Activated CD4-positive, alpha-beta T cell treated with anti-CD3 and anti-CD28 coated beads for 48 hours (primary cell): ENCODE results near the gene SDF2L1.

Source experiments
- DNase-seq: peaks from one replicate; pipeline ENCODE4 v3.0.0-alpha.2; 2020

SDF2L1 gene

GRCh38 chr22:21622011-21622918, 19.8 kb upstream of the SDF2L1 start:
- DNase-seq: no peak

GRCh38 chr22:21622919-21623647, 19.0 kb upstream of the SDF2L1 start:
- DNase-seq: no peak

DNA sequence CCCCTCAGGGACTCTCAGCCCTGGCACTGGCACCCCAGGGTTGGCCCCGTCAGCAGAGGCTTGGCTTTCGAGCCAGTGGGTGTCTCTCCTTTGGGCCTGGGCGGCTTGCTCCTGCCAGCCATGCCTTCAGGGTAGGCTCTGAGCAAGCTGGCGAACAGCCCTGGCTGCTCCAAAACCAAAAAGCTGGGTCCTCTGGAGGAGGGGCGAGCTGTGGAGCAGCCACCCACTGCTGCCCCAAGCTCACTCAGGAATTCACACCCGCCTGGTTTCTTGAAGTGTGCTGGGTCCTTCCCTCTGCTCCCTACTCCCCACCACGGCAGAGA, 18.5 kb upstream of the SDF2L1 start:
- no peak for DNase-seq

DNA sequence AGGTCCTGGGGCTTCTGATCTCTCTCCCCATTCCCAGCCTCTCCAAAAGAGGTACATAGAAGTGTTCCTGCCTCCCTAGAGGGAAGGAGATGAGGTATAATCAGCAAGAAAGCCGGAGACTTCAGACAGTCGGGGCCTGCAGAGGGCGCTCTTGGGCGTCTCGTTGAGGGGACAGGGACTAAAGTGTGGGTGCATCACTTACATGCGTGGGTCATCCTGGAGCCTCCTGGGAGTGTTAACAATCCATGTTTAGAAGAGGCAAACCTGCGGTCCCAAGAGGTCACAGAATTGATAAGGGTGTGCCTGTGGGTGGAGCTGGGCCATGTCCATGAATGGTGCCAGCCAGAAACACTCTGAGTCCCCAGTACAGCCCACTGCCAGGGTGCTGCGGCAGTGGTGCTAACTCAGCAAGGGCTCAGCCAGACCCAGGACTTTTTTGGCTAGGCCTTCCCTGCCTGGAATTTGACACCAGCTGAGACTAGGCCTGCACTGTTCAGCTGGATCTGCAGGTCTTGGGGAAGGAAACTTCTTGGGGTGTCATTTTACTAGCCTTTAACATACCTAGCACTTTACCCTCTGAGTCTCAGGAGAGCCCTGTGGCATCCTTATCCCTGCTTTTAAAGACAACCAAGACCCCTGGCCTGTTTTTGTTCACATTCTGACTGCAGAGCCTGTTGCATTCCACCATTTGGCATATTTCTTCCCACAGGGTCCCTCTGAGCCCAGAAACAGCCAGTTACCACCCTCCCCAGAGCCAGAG, 17.8 kb upstream of the SDF2L1 start:
- DNase-seq: peak; percentile 77

DNA sequence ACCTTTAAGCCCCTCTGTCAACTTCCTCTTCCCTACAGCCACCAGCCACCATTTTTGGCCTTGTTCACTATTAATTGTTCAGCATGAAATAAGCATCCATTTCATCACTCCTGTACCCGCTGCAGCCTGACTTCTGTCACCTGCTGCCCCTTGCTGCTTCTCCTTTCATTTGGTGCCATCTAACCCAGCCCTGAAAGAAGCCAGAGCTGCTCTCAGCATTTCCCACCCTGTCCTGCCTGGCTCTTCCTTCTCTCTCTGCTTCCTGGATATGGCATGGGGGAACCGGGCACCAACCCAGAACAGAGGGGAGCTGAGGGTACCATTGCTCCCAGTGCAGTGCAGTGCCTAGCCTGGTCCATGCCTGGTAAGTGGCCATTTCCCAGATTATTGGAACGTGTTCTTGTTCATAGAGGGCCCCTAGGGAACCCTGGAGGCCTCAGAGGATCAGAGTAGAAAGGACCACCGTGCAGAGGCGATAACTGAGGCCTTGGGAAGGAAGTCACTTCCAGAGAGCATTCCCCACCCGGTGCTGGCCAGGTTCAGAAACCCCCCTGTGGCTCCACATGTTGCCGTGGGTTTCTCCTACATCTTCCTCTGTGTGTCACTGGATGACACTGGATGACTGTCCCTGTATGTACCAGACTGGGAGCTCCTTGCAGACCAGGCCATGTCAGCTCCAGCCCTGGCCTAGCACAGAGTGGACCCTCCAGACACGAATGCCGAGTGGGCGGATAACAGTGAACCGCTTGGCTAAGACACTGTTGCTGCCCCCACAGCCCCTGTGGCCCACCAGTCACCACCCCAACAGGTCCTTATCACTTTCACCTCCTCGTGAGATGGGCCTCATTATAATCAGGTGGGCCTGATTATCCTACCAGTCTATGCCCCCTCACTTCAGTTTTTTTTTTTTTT, 17.0 kb upstream of the SDF2L1 start:
- no peak for DNase-seq

GRCh38 chr22:21626073-21626734, 15.9 kb upstream of the SDF2L1 start:
- DNase-seq: no peak

DNA sequence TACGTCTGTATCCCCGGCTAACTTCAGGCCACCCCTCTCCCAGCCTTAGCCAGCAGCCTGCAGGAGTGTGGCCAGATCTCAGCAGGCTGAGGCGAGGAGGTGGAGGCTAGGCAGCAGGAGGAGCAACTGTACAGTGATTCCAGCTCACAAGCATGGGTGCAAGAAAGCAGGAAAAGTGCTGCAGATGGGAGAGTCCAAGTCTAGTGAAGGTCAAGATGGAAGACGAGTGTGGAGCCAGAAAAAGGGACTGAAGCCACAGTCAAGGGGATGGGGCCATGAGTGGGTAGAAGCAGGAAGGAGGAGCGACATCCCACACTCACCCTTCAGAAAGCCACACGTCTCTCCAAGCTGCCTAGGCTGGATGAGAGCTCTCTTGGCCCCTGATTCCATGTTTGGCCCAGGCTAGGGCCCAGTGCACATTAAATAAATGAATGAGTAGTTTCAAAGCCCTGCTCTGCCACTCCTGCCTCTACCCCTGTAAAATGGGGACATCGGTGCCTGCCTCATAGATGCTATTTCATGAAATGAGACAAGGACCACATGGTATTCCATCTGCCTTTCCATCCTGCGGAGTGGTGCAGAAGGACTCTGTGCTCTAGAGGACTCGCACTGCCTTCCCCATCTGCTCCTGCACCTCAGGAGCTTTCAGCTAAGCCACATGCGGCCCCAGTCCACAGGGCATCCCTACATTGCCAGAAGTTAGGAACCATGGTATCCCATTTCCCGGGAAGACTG, 15.2 kb upstream of the SDF2L1 start:
- DNase-seq: no peak

DNA sequence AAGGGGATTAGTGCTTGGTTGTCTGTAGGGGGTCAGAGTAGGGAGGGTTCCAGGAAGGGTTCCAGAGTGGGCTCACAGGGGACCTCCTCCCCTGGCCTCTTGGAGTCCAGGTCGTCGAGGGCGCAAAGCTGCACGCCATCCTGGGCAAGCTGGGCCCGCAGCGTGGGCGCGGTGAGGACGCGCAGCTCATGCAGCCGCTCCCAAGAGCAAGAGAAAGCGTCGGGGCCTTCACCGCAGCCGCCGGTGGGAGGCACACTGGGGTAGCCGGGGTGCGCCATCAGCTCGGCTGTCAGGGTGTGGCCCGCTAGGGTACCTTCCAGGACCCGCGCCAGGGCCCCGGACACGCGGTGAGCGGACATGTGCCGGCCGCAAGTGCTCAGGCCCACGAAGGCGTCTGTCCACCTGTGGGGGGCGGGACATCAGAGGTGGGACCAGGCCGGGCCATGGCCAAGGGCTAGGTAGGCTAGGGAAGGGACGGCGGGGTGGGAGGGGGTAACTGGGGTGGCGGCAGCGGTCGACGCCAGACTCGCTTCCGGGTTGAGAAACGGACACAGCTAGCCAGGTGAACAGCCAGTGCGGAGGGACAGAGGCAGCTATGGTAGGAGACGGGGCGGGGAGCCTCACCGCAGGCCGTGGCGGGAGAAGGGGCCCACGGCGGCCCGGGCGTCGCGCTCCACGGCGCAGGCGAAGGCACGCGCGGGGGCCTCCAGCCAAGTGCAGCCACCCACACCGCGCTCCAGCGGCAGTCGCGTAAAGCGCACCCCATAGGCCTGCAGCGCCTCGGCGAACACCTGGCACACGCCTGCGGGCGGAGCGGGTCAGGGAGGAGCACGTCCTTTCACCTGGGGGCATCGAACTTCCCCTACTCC, 13.5 kb upstream of the SDF2L1 start:
- peak; percentile 23 for DNase-seq

- peak; percentile 98 for DNase-seq
These were observed 12.6 kb upstream of the SDF2L1 start, which contains the start of gene YDJC for GRCh38 chr22:21629255-21630149. Gene YDJC (minus strand): TSS chr22:21630022. CDS start chr22:21630014, 8 bp downstream.

DNA sequence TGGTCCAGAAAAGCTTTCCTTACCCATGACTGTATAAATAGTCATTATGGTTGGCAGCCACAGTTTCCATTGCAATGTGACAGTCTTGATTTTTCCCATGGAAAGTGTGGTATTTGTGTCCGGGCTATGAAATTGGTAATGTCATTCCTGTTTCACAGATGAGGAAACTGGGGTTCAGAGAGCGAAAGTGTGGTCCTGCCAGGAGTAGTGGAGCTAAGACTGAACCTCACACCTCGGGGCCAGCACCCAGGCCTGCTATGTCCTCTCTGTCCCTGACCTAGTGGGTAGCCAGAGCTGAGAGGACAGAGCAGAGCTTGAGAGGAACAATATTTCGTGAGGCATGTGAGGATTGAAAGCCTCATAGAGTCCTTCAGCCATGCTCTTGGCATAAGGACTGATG, 11.1 kb upstream of the SDF2L1 start:
- DNase-seq: no peak

DNA sequence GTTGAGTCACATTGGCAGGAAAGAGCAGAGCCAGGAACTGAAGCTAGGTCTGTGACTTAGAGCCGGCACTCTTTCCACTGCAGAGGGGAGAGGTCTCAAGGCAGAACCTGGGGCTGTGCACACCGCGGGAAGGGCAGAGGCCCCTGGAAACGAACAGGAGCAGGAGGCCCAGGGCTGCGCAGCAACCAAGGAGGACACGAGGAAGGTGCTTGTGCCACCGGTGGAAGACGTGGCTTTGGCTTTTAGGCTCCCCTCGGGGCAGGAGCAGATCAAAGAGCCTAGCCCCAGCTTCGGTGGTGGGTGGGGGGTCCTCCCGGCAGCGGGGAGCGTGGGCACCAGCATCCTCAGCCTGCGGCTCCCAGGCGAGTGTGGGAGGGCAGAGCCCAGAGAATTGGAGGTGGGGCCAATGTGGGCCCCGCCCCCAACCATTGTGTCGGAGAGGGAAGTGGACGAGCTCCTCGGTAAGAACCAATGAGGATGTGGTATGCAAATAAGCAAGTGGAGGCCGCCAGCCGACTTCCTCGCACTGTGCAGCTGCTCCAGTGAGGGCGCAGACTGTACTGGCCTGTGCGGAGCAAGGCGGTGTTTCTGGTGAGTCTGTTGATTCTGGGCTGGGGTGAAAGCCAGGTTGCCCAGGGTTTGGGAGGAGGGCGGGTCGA, 9.7 kb upstream of the SDF2L1 start, which contains the start of gene CCDC116:
Gene CCDC116 (plus strand): TSS at position 524 of the 659 bp plus-strand sequence. CDS start 422 bp downstream, outside the sequence.
- DNase-seq: peak; percentile 77

- no peak for DNase-seq
These were observed 9.2 kb upstream of the SDF2L1 start for GRCh38 chr22:21632931-21633330.

DNA sequence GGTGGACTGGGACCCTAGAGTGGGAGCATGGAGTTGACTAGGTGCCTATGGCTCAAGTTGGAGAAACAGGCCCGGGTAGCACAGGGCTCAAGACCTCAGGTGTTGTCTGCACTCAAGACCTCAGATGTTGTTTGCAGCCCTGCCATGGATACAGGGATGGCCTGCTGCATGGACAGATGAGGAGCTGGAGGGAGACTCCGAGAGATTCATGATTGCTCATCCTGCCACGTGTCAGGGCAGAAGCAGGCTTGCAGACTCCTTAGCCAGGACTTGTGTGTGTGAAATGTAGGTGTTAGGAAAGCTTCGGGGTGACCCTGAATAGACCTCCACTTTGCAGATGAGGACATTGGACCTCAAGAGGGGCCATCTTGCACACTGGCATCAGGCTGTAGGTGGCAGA, 8.6 kb upstream of the SDF2L1 start:
- no peak for DNase-seq

DNA sequence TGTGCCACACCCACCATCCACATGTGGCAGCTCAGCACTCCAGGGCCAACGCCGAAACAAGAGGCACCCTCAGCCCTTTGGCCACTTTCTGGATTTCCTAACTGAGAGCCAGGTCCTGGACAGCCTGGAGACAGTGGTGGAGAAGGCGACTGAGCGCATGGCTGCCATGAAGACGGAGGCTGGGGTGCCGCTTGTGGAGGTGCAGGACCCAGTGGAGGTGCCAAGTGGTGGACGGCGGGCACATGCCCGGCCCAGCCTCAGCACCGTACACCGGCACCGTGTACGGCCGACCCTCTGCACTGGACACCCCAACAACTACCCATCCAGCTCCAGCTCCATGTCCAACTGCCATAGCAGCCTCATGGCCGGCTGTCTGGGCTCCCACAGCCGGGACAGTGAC, 8.0 kb upstream of the SDF2L1 start:
- DNase-seq: no peak

- DNase-seq: no peak
These were observed 7.3 kb upstream of the SDF2L1 start for GRCh38 chr22:21634844-21635243.

- DNase-seq: no peak
These were observed 6.2 kb upstream of the SDF2L1 start for GRCh38 chr22:21635771-21636510.

DNA sequence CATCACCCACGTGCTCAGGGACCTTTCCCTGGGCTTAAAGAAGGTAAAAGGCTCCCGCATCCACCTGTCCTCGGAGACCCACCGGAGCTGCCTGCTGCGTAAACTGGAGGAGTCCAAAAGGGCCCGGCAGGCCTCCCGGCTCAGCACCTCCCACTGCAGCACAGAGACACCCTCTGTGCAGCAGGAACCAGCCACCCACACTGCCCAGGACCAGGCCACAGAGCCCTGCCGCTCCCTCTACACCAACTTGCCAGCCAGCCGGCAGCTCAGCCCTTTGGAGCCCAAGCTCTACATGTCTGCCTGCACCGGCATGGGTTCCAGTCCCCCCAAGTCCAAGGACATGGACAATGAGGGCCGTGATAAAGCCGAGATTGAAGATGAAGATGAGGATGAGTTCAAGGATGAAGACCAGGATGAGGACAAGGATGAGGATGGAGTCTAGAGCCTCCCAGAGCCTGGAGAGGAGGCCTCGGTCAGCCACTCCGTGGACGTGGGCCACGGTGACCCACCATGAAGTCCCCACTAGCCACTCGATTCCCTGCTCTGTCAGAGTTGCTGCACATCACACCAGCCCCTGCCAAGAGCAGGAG, 5.4 kb upstream of the SDF2L1 start:
- DNase-seq: no peak
